ENCODE data around the gene GBA3.

DNA sequence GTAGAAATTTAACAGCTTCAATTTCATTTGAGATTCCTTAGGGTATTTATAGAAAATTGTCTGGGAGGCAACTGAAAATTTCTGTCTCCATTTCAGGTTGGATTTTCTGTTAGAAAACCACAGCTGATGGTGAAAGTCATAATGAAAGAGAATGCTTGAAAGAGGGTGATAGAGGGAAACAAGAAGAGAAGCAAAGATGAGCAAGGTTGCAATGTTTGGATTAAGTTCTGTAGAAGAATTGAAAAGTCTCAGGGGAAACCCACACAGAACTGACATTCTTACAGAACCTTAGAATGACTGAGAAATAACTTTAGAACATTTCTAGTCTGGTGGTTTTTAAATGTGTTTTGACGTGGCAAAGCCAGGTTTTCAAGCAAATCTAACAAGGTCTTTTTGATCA, 14.7 kb downstream of the GBA3 start:
- TF ChIP-seq CTCF (IDR thresholded peaks at IDR 0.05; ENCODE audit: extremely low read depth in 1 of 2, insufficient read depth in 1 of 2, low read depth in 1 of 2, low read length in 2 of 2) (no peak), MAX (IDR thresholded peaks at IDR 0.05; ENCODE audit: insufficient read depth, insufficient read length) (no peak), POLR2AphosphoS5 (IDR thresholded peaks at IDR 0.05; ENCODE audit: insufficient read depth, low read depth, low read length) (no peak), EZH2 (IDR thresholded peaks at IDR 0.05; ENCODE audit: borderline replicate concordance, low read depth, low read length, severe bottlenecking) (no peak), POLR2A (IDR thresholded peaks at IDR 0.05; ENCODE audit: low read depth, low read length) (no peak), JUN (IDR thresholded peaks at IDR 0.05; ENCODE audit: borderline replicate concordance, insufficient read depth, insufficient read length, low read depth) (no peak), FOS (IDR thresholded peaks at IDR 0.05; ENCODE audit: borderline replicate concordance, insufficient read depth, low read length) (no peak)

Measured in endothelial cell of umbilical vein (primary cell).